ENCODE results near the gene GJB3.
A peak's percentile ranks its signal among the peaks of the same experiment; 100 is the strongest.
"Not testable (repeated sequence)": the region's sequence is repeated elsewhere in the genome, so short reads cannot be mapped to it uniquely, and the experiment has no call there.

The GJB3 gene

GRCh38 chr1:34786521-34787325, 5.7 kb downstream of the GJB3 start:
- peak; percentile 69 to 75 for DNase-seq

GRCh38 chr1:34787461-34788420, 6.7 kb downstream of the GJB3 start:
- peak in 1 of 2 donors; percentile 14 for DNase-seq

DNA sequence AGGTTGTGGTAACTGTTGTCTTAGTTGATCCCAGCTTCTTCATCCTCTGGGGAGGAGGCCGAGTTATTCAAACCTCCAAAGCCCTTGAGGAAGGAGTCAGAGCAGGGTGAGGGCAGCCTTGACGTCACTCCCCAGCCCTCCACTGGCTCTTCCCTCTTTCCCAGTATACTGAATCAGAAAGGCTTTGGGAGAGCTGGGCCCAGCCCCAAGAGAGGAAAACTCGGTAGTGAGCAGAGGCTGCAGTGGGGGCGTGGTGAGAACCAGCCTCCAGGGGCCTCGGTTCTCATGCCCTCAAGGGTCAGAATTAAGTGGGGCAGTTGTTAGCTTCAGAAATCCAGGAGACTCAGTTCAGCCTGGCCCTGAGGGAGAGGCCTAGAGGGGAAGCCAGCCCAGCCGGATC, 10.0 kb downstream of the GJB3 start:
- no peak for DNase-seq

- no peak for DNase-seq
Observed at GRCh38 chr1:34792424-34792823, 11.4 kb downstream of the GJB3 start.

GRCh38 chr1:34792868-34793727, 12.1 kb downstream of the GJB3 start, which contains the start of gene GJA4:
TSS of gene GJA4 (plus strand) at chr1:34792999. CDS start at chr1:34794214, 1,215 bp downstream.
- DNase-seq, result no peak

- no peak for DNase-seq
Observed at GRCh38 chr1:34794001-34794789, 13.2 kb downstream of the GJB3 start.

DNA sequence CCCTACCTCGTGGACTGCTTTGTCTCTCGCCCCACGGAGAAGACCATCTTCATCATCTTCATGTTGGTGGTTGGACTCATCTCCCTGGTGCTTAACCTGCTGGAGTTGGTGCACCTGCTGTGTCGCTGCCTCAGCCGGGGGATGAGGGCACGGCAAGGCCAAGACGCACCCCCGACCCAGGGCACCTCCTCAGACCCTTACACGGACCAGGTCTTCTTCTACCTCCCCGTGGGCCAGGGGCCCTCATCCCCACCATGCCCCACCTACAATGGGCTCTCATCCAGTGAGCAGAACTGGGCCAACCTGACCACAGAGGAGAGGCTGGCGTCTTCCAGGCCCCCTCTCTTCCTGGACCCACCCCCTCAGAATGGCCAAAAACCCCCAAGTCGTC, 13.8 kb downstream of the GJB3 start:
- no peak for DNase-seq

GRCh38 chr1:34795916-34796315, 14.9 kb downstream of the GJB3 start:
- no peak for DNase-seq

- DNase-seq, result no peak
Observed at GRCh38 chr1:34796990-34797389, 16.0 kb downstream of the GJB3 start.

DNA sequence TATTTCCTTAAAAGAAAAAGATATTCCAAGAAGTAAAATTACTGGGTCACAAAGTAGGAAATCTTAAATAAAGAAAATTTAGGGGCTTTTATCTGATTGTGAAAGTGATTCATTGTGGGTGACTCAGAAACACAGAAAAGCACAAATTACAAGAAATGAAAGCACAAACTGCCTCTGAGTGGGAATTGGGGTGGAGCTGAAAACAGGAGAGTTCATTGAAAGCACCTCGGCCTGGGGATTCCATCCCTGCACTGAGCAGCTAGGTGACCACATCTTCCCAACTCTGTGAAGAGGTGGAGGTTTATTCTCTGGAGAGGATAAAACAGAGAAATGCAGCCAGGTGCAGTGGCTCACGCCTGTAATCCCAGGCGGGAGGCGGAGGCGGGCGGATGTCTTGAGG, 19.2 kb downstream of the GJB3 start:
- DNase-seq, result peak in 1 of 2 donors; percentile 11

- DNase-seq, result no peak
Observed at GRCh38 chr1:34803770-34804169, 22.8 kb downstream of the GJB3 start.

DNA sequence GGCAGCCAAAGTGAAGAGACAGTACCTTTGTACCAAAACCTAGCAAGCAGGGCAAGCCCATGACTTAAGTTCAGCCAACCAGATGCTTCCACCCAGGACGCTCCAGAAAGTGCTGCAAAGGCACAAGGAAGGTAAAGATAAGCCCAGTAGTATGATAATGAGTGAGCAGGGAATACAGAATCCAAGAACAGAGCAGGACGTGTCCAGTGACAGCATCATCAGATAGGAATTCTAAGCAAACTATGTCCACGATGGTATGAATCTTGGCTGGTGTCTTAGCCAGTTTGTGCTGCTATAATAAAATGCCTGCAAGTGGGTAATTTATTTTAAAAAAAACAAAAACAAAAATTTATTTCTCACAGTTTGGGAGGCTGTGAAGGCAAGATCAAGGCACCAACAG, 25.4 kb downstream of the GJB3 start:
- DNase-seq, result no peak

- DNase-seq, result no peak
Observed at GRCh38 chr1:34808051-34808810, 27.2 kb downstream of the GJB3 start.

GRCh38 chr1:34810781-34811180, 29.8 kb downstream of the GJB3 start:
- DNase-seq, result not testable (repeated sequence)

DNA sequence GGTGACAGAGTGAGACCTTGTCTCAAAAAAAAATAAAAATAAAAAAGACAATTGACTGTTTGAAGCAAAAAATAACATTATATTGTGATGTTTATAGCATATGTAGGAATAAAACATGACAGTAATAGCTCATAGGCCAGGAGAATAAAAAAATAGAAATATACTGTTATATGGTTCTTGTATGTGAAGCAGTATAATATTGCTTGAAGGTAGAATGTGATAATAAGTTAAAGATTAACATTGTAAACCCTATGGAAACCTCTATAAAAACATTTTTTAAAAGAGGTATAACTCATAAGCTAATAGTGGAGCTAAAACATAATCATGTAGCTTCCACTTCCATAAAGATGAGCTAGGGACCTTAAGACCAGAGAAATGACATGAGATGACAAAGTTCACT, 35.3 kb downstream of the GJB3 start:
- no peak for DNase-seq

DNA sequence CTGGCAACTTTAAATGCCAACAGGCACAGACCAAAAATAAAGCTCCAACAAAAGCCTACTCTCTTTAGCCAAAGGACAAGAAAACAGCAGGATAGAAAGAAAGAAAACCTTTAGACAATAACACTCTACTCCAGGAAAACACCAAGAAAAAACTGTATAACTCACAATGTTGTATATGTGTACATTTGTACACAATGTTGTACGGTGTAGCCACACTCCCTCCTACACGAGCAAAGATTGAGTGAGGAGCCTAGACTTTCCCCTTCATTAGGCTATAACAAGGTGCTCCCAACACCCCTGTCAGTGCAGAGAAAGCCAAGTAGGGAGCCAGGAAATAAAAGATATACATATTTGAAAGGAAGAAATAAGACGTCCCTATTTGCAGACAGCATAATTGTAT, 35.8 kb downstream of the GJB3 start:
- no peak for DNase-seq

DNA sequence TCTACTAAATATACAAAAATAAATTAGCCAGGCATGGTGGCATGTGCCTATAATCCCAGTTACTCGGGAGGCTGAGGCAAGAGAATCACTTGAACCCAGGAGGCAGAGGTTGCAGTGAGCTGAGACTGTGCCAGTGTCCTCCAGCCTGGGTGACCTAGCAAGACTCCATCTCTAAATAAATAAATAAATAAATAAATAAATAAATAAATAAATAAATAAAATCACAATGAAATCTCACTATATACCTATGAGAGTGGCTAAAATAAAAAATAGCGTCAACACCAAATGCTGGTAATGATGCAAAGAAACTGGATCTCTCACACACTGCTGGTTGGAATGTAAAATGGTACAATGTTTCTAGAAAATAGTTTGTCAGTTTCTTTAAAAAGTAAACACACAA, 37.8 kb downstream of the GJB3 start:
- not testable (repeated sequence) for DNase-seq

DNA sequence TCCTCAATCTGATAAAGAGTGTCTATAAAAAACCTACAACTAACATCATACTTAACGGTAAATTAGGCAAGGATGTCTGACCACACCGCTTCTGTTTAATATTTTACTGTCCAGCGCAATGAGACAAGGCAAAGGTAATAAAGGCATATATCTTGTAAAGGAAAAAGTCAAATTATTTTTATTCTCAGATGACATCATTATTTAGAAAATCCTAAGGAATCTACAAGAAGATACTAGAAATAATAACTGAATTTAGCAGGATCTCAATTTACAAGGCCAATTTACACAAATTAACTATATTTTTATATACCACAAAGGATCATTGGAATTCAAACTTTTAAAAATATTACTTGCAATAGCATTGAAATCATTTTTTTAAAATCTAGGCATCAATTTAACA, 41.2 kb downstream of the GJB3 start:
- no peak for DNase-seq

DNA sequence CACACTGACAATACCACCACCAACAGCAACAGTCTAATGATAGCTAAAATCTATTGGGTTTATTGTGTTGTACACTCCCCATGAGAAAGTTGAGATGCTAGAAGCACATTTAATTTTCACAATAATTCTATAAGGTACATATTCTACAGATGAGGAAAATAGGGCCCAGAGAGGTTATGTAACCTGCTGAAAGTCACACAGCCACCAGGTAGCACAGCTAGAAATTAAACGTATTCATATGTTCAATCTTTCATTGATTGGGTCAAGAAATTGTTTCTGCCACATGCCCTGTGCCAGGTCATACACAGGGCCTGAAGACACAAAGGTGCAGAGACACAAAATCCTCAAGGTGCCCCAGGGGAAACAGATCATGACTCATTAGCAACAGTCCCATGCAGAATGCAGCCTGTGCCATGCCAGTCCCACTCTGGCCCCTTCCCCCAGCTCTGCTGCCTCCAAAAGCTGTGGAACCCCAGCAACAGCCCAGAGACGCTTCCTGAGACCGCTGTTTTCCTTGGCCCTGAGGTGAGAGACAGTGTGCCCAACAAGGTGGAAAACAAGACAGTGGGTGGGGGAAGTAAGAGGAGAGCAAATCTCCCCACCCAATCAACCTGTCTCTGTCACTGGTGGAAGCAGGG, 43.9 kb downstream of the GJB3 start:
- DNase-seq, result no peak

DNA sequence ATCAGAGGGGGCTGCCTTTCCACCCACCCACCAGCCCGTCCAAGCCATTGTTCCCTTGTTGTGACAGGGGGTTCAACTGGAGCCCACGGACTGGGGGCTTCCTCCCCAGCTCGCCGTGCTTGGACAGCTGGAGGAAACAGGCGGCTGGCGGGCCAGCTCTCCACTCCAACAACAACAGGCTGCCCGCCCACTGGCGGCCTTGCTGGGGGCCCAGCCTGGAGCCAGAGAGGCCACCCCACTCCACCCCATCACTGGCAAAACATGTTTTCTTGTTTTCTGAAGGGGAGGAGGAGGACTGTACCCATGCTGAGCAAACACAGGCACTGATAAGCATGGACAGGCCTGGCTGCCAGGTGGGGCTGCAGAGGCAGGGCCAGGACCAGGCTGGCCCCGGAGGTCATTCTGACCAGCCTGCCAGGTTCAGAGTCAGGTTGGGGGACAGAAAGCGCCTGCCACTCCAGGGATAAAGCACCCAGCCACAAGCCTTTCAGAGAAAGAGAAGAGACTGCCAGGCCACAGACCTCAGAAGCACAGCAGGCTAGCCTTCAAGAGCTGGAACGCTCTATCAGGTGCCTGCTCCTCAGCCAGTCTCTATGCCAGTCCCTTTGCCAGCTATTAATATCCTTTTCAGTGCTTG, 44.6 kb downstream of the GJB3 start:
- DNase-seq, result no peak
